ENCODE results near the gene RASL11B.
"Not testable (repeated sequence)": the region's sequence is repeated elsewhere in the genome, so short reads cannot be mapped to it uniquely, and the experiment has no call there.

RASL11B gene

GRCh38 chr4:52861879-52862616 lies at the start of gene RASL11B:
TSS of gene RASL11B (plus strand) at chr4:52862317. CDS start at chr4:52862508, 191 bp downstream.
- DNase-seq (ENCODE audit: low read depth): peak; percentile 79

- no peak for DNase-seq (ENCODE audit: low read depth)
Measured at GRCh38 chr4:52813546-52813945, 48.6 kb upstream of the RASL11B start.

GRCh38 chr4:52822583-52822971 lies 39.5 kb upstream of the RASL11B start:
- no peak for DNase-seq (ENCODE audit: low read depth)

GRCh38 chr4:52822972-52823701 lies 39.0 kb upstream of the RASL11B start:
- no peak for DNase-seq (ENCODE audit: low read depth)

GRCh38 chr4:52823702-52824092 lies 38.4 kb upstream of the RASL11B start:
- DNase-seq (ENCODE audit: low read depth): no peak

- DNase-seq (ENCODE audit: low read depth): no peak
Measured at GRCh38 chr4:52824270-52824602, 37.9 kb upstream of the RASL11B start.

GRCh38 chr4:52824603-52825459 lies 37.3 kb upstream of the RASL11B start:
- no peak for DNase-seq (ENCODE audit: low read depth)

GRCh38 chr4:52825460-52826090 lies 36.5 kb upstream of the RASL11B start:
- no peak for DNase-seq (ENCODE audit: low read depth)

- DNase-seq (ENCODE audit: low read depth): no peak
Measured at GRCh38 chr4:52833941-52834525, 28.1 kb upstream of the RASL11B start.

- not testable (repeated sequence) for DNase-seq (ENCODE audit: low read depth)
Measured at GRCh38 chr4:52834641-52835456, 27.3 kb upstream of the RASL11B start.

- no peak for DNase-seq (ENCODE audit: low read depth)
Measured at GRCh38 chr4:52836120-52836519, 26.0 kb upstream of the RASL11B start.

- no peak for DNase-seq (ENCODE audit: low read depth)
Measured at GRCh38 chr4:52836678-52837077, 25.4 kb upstream of the RASL11B start.

GRCh38 chr4:52837716-52838558 lies 24.2 kb upstream of the RASL11B start:
- no peak for DNase-seq (ENCODE audit: low read depth)

GRCh38 chr4:52838729-52839586 lies 23.2 kb upstream of the RASL11B start:
- DNase-seq (ENCODE audit: low read depth): no peak

- DNase-seq (ENCODE audit: low read depth): no peak
Measured at GRCh38 chr4:52840531-52841370, 21.4 kb upstream of the RASL11B start.

GRCh38 chr4:52841682-52842456 lies 20.2 kb upstream of the RASL11B start:
- no peak for DNase-seq (ENCODE audit: low read depth)

- no peak for DNase-seq (ENCODE audit: low read depth)
Measured at GRCh38 chr4:52842792-52843191, 19.3 kb upstream of the RASL11B start.

Data from stimulated activated CD4-positive, alpha-beta T cell treated with anti-CD3 and anti-CD28 coated beads, Interleukin-2, amount 100 ng/mL, for 4 hours (primary cell).